ENCODE data around the gene SNAI3.
A peak's percentile ranks its signal among the peaks of the same experiment; 100 is the strongest.

SNAI3 gene

GRCh38 chr16:88650749-88651275, 35.5 kb downstream of the SNAI3 start, which contains the start of gene CYBA:
Gene CYBA, minus strand, starts transcription at chr16:88651053. Its CDS starts 40 bp downstream, at chr16:88651013.
- peak; percentile 91 for DNase-seq (ENCODE audit: low read depth)

GRCh38 chr16:88649924-88650748, 36.2 kb downstream of the SNAI3 start:
- DNase-seq (ENCODE audit: low read depth): no peak

DNA sequence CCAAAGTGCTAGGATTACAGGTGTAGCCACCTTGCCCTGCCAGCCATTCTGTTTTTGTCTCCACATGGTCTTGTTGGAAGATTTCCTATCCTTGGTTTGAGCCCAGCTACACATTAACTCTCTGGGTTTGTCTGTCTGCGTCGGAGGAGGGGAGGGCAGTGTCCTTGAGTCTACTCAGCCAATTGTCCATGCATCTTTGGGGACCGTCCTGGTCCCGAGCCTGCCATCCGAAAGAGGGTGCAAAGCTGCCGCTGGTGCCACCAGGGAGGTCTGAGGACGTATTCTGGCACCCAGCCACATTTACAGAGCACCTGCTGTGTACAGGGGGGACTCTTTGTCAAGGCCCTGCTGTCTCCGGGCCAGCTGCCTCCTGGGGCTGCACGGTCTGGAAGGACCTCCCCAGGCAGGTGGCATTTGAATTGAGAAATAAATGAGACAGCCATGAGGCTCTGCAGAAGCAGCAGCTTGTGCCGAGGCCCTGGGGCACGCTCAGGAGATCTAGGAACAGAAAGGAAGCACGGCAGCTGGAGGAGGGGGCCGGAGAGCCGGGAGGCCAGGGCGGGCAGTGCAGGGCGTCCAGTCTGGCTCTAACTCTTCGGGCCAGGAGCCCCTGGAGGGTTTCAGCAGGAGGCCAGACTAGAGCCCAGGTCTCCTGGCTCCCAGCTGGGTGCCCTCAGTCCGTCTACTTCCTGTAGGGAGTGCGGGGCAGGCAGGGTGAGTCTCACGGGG, 36.9 kb downstream of the SNAI3 start:
- DNase-seq (ENCODE audit: low read depth): no peak

GRCh38 chr16:88647178-88648070, 38.9 kb downstream of the SNAI3 start:
- no peak for DNase-seq (ENCODE audit: low read depth)

DNA sequence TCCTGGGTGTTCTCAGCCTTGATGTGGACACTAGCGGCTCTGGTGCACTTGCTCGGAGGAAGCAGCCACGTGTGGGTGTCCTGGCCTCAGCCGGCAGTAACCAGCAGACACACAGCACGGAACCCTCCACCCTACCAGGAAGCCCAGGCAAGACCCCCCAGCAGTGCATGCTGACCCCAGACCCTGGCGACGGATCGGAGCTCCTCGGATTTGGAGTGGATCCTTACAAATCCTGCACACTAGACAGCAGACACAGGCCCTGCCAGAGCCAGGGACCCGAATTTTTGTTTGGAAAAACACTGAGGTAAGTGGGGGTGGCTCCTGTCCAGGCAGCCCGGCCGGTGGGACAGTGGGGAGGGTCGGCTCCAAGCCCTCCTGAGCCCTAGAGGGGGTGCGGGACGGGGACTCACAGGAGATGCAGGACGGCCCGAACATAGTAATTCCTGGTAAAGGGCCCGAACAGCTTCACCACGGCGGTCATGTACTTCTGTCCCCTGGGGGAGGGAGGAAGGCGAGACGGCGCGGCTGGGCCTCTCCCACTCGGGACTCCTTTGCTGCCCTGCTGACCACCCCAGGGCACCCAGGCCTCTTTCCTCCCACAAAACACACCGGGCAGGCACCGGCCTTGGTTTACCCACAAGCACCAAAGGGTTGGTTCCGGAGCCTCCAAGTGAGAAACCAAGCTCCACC, 39.8 kb downstream of the SNAI3 start:
- DNase-seq (ENCODE audit: low read depth): no peak

GRCh38 chr16:88645941-88646340, 40.4 kb downstream of the SNAI3 start:
- DNase-seq (ENCODE audit: low read depth): no peak

DNA sequence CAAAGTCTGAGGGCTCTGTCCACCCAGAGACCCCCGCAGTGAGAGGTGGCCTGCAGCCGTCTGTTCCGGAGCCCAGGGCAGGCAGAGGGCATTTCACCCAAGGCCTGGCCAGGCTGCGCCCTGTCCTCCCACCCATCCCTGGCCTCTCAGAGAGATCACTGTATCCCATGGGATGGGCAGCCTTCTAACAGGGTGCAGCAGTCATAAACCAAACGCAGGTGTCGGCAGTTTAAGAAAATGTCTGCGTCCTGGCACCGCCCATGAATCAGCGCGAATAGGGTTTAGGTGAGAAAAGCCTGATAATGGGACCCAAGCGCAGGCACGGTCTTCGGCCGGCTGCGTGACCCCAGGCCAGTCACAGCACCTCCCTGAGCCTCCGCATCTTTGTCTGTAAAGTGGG, 40.9 kb downstream of the SNAI3 start:
- DNase-seq (ENCODE audit: low read depth): no peak

DNA sequence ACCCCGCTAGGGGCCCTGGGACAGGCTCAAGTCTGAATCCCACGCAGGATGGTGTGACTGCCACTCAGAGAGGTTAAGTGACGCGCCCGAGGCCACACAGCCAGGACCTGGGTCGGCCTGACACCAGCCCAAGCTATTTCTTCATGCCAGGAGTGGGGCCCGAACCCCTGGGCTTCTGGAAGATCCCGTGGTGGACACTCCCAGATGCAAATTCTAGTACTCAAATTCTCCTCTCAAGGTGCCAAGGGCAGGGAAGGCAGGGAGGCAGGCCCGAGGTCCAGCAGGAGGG, 42.7 kb downstream of the SNAI3 start:
- DNase-seq (ENCODE audit: low read depth): no peak

GRCh38 chr16:88642881-88643643, 43.2 kb downstream of the SNAI3 start:
- DNase-seq (ENCODE audit: low read depth): no peak

- DNase-seq (ENCODE audit: low read depth): no peak
Observed at GRCh38 chr16:88640498-88641247, 45.6 kb downstream of the SNAI3 start.

DNA sequence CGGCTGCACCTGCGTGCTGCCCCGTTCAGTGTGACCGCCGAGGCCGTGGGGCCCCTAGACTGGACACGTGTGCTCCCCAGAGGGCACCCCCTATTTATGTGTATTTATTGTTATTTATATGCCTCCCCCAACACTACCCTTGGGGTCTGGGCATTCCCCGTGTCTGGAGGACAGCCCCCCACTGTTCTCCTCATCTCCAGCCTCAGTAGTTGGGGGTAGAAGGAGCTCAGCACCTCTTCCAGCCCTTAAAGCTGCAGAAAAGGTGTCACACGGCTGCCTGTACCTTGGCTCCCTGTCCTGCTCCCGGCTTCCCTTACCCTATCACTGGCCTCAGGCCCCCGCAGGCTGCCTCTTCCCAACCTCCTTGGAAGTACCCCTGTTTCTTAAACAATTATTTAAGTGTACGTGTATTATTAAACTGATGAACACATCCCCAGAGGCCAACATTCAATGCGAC, 46.2 kb downstream of the SNAI3 start:
- DNase-seq (ENCODE audit: low read depth): no peak

DNA sequence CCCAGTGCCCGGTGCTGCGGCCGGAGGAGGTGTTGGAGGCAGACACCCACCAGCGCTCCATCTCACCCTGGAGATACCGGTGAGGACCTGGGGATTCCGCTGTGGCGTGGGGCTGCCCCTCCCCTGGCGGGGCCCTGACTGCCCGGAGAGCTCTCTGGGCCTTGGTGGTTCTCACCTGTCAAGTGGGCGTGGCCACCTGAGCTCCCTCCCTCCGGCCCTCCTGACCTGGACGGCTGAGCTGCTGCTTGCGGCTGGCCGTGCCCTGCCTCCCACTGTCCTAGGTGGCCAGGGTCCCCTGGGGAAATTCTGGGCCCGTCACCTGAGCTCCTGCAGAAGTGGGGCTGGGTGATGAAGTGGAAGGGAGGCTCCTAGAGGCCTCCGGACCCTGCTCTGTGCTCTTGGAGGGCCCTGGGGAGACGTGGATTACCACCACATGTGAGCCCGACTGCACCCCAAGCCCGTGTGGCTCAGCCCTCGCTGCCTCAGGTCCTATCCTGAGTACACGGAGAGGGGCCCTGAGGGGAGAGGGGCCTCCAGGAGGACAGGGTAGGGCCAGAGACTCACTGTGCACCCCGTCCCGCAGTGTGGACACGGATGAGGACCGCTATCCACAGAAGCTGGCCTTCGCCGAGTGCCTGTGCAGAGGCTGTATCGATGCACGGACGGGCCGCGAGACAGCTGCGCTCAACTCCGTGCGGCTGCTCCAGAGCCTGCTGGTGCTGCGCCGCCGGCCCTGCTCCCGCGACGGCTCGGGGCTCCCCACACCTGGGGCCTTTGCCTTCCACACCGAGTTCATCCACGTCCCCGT, 46.9 kb downstream of the SNAI3 start:
- DNase-seq (ENCODE audit: low read depth): no peak

GRCh38 chr16:88638323-88639230, 47.7 kb downstream of the SNAI3 start, which contains the start of gene IL17C:
Gene IL17C, plus strand, starts transcription at chr16:88638572. Its CDS starts 70 bp downstream, at chr16:88638642.
- no peak for DNase-seq (ENCODE audit: low read depth)

DNA sequence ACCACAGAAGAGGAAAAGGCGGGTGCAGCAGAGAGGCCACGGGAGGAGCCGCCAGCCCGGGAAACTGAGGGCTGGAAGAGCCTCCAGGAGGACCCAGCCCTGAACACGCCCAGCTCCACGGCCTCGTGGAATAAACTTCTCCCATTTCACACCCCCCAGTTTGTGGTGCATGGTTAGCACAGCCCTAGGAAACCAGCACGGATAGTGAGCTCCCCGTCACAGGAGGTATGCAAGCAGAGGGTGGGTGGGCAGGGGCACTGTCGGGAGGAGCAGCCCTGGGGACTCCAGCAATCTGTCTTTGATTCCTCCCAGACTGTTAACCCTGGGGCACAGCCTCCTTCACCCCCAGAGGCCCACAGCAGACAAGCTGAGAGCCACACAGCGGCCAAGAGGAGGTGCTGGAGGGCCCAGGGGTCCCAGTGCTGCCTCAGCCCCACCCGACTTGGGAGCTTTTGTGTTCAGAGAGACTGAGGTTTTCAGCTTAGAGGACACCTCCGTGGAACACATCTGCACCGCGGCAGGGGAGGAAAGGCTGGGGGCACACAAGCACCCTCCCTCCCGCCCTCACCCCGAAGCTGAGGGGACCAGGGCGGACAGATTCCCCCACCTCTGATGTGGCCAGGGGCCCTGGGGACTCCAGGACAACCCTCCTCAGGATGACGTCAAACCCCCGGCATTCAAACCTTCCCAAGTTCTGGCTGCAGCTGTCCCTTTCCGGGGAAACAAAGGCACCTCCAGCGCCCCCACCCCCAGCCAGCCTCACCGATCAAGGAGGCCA, 49.6 kb downstream of the SNAI3 start:
- no peak for DNase-seq (ENCODE audit: low read depth)

DNA sequence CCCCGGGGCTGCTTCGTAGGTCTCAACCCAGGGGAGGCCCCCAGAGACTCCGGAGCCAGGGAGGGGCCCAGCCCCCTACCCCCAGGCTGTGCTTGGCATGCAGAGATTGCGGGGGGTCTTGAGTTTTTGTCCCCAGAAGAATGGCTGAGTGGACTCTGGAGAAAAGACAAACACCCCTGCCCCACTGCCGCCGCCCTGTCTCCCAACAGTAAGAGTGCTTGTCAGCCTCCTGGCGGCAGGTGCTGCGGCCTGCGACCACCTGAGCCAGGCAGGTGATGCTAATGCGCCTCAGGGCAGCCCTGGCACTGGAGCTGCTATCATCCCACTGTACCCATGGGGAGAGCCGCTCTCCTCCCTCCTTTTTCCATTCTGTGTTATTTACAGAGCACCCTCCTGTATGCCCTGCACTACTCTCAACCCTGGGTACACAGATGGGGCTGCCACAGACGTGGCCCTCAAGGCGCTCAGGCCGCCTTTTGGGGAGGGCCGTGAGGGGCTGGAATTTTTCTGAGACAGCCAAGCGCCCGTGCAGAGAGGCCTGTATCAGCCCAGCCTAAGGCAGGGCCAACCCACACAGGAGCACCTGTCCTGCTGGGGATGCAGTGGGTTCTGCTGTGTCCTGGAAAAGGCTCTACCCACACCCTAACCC, 50.5 kb downstream of the SNAI3 start:
- no peak for DNase-seq (ENCODE audit: low read depth)

DNA sequence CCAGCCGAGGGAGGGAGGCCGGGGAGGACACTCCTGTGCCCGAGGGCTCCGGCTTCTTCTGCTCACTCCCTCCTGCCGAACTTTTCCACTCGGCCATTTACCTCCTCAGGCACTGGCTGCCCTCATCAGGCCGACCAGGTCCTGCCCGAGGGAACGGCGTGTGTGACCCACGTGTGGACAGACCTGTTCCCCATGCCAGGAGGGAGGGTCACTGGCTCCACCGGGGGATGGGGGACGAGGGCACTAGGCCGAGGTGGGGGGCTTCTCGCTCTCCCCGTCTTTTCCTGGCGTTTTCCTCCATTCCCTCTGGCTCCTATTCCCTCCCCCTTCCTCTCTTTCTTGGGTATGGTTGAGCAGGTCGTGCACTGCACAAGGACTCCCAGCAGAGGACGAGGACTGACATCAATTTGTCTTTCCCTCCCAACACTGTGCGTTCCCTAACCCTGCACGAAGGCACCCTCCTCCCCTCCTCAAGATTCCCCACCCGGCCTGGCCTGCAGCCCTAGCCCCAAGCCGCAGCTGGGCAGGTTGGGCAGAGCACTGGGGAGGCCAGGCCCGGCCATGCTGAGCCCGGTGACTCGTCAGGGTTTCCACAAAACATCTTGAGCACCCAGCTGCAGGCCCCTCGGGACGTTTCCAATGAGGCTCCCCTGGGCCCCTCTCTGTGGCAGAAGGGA, 51.2 kb downstream of the SNAI3 start:
- DNase-seq (ENCODE audit: low read depth): no peak
